Measurements from ENCODE around the gene PPP1R2.
A peak's percentile ranks its signal among the peaks of the same experiment; 100 is the strongest.
"Not testable (repeated sequence)": the region's sequence is repeated elsewhere in the genome, so short reads cannot be mapped to it uniquely, and the experiment has no call there.

The PPP1R2 gene

GRCh38 chr3:195532345-195532744 lies 10.8 kb downstream of the PPP1R2 start:
- DNase-seq, result no peak

DNA sequence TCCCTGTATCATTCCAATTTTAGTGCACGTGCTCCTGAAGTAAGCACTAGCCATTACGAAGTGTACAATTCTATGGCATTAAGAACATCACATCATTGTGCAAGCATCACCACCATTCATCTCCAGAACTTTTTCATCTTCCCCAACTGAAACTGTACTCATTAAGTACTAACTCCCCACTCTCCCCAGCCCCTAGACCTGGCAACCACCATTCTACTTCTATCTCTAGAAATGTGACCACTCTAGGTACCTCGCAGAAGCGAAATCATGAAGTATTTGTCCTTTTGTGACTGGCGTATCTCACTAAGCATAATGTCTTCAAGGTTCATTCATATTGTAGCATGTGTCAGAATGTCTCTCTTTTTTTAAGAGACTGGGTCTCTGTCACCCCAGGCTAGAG lies 11.4 kb downstream of the PPP1R2 start:
- DNase-seq, result no peak

DNA sequence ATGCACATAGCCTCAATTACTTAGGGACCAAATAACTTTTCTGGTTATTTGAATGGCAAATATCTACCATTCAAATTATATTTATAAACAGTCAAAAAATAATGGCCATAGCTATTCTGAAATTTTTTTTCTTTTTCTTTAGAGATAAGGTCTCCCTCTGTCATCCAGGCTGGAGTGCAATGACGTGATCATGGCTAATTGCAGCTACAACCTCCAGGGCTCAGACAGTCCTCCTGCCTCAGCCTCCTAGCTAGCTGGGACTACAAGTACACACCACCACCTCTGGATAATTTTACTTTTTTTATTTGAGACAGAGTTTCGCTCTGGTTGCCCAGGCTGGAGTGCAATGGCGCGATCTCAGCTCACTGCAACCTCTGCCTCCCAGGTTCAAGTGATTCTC lies 16.6 kb downstream of the PPP1R2 start:
- no peak for DNase-seq

GRCh38 chr3:195524171-195524896 lies 18.8 kb downstream of the PPP1R2 start:
- DNase-seq, result no peak

GRCh38 chr3:195522254-195523023 lies 20.7 kb downstream of the PPP1R2 start:
- DNase-seq, result peak; percentile 61

DNA sequence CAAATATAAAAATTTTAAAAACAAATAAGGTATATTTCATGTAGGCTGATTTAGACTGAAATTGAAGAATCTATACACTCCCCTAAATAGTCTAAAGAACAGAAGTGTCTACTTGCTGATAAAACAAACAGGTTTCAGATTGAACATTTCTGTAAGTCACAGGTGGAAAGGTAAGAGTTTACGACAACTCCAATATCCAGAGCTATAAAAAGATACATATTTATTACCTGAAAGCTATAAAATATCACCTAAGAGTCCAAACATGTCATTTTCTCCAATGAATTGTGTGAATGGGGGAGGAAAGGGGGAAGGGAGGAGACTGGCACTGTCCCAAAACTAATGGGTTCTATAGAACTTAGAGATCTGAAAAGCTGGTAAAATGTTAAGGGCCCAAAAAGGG lies 26.1 kb downstream of the PPP1R2 start:
- no peak for DNase-seq

- DNase-seq, result not testable (repeated sequence)
These were observed 28.4 kb downstream of the PPP1R2 start for GRCh38 chr3:195514610-195515235.

DNA sequence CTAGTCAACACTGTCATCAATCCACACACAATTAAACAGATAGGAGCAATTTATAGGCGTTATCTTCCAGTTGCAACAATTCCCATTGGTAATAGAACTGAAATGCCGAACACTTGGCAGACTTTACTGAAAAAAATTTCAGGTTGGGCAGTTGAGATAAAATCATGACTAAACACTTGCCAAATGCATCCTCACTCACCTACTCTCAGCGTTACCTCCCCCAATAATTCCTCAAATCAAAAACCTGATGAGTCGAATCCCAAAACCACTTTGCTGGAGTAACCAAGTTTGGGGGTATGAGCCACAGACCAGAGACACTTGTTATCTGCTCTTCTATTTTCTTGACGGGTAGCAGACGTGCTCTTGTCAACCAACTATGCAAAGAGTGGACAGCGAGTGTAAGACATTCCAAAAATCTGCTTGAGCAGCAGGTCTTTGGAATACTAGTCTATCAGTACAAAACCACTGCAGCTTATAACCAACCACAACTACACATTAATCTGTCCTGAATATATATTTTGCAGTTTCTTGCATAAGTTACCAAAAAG lies 30.3 kb downstream of the PPP1R2 start:
- no peak for DNase-seq

- DNase-seq, result no peak
These were observed 32.0 kb downstream of the PPP1R2 start for GRCh38 chr3:195511136-195511535.

- no peak for DNase-seq
These were observed 34.9 kb downstream of the PPP1R2 start for GRCh38 chr3:195508185-195508584.

GRCh38 chr3:195475614-195476013 lies 67.5 kb downstream of the PPP1R2 start:
- DNase-seq, result no peak

GRCh38 chr3:195475116-195475515 lies 68.0 kb downstream of the PPP1R2 start:
- not testable (repeated sequence) for DNase-seq

GRCh38 chr3:195468841-195469240 lies 74.3 kb downstream of the PPP1R2 start:
- no peak for DNase-seq

- DNase-seq, result no peak
These were observed 74.7 kb downstream of the PPP1R2 start for GRCh38 chr3:195468391-195468776.

DNA sequence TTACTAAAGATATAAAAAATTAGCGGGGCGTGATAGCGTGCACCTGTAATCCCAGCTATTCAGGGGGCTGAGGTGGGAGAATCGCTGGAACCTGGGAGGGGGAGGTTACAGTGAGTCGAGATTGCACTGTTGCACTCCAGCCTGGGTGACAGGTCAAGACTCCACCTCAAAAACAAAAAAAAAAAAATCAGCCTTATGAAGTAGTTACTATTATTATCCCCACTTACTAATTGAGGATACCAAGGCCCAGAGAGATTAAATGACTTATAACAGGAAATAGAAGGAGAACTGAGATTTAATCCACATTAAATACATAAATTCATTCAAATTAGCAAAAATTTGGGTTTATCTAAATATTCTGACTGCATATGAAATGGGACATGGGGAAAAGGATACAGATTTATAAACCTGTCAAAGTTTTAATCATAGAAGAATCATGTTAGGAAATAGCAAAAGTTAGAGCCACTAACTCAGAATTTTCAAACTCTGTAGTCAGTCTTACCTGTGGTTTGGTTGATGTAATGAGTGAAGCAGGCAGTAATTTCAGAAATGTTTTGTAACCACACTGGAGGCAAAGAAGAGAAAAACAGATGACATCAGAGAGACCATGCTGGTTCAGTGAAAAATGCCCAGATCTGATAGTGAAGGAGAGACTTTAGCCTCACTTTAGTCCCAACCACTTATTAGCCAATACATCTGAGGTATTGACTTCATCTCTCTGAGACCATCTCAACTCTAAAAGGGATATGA lies 75.3 kb downstream of the PPP1R2 start:
- DNase-seq, result no peak

GRCh38 chr3:195466251-195466650 lies 76.9 kb downstream of the PPP1R2 start:
- DNase-seq, result no peak

Measured in OCI-M1 (cell line).